H1 (cell line): ENCODE measurements around the gene FOXN3. TPM values are rescaled to one million over a fixed set of nuclear protein-coding genes. Genes with fewer than 3 reads are reported as not detected.

Experiments
- CTCF ChIA-PET: fragments of 300-600 bp; sonication (Branson Sonifier 250); formaldehyde crosslinking; loops from one replicate; lab custom pipeline; 2021; ENCODE audit not compliant: partially characterized antibody; lab: Charles Lee
- POLR2A ChIA-PET: fragments of 300-600 bp; sonication (Branson Sonifier 250); formaldehyde crosslinking; loops from one replicate; lab custom pipeline; 2021; ENCODE audit warnings: inconsistent platforms; ENCODE audit not compliant: partially characterized antibody; lab: Charles Lee
- DNase-seq, 2 experiments: peaks; one replicate each; pipeline versions ENCODE4 v3.0.0 to v3.0.0-alpha.2; 2010 to 2022; ENCODE audit warnings: low spot score in 2 of 2, low read depth in 1 of 2, mixed read lengths in 1 of 2
- FAIRE-seq: peaks from 2 replicates; lab custom pipeline; 2011; peaks lifted over from hg19 to GRCh38; lab: Jason Lieb, UNC
- H2AFZ ChIP-seq: 2 replicates; pipeline ENCODE4 v1.8.1; 2012; ENCODE audit warnings: low read length, inconsistent platforms
- H2AK5ac ChIP-seq: 2 replicates; pipeline ENCODE4 v1.6.1; 2013; ENCODE audit warnings: low read depth, low read length
- H2BK120ac ChIP-seq: replicated peaks from 2 replicates; pipeline ENCODE3; 2013; ENCODE audit warnings: low read depth, low read length, inconsistent platforms
- H2BK12ac ChIP-seq: 2 replicates; pipeline ENCODE4 v1.6.1; 2013; ENCODE audit warnings: low read depth, low read length
- H2BK15ac ChIP-seq: 2 replicates; pipeline ENCODE4 v1.6.1; 2013; ENCODE audit warnings: low read length
- H2BK20ac ChIP-seq: 2 replicates; pipeline ENCODE4 v1.6.1; 2013; ENCODE audit warnings: low read length
- H2BK5ac ChIP-seq: 2 replicates; pipeline ENCODE4 v1.6.1; 2013; ENCODE audit warnings: low read depth, low read length
- H3K14ac ChIP-seq: 2 replicates; pipeline ENCODE4 v1.6.1; 2013; ENCODE audit warnings: inconsistent platforms; ENCODE audit not compliant: insufficient read length
- H3K18ac ChIP-seq: 2 replicates; pipeline ENCODE4 v1.6.1; 2013; ENCODE audit warnings: low read length; ENCODE audit errors: extremely low read depth
- H3K23ac ChIP-seq: 2 replicates; pipeline ENCODE4 v1.6.1; 2013; ENCODE audit warnings: inconsistent platforms; ENCODE audit not compliant: insufficient read length
- H3K23me2 ChIP-seq: 2 replicates; pipeline ENCODE4 v1.6.1; 2013; ENCODE audit warnings: low read depth, low read length
- H3K27ac ChIP-seq: 2 replicates; pipeline ENCODE4 v1.6.1; 2011; ENCODE audit warnings: low read depth, low read length, inconsistent platforms
- H3K27me3 ChIP-seq, 4 experiments: replicated peaks in 1 of 4; 1 replicate in 1 of 4; 2 replicates in 3 of 4; pipeline versions ENCODE4 v1.6.1 to v1.8.1; 2011 to 2013; ENCODE audit warnings: low read length in 3 of 4, mild to moderate bottlenecking in 3 of 4, inconsistent platforms in 2 of 4, mixed read lengths in 2 of 4, moderate library complexity in 1 of 4; ENCODE audit not compliant: control insufficient read depth in 3 of 4, insufficient read depth in 3 of 4; ENCODE audit errors: extremely low read depth in 1 of 4
- H3K36me3 ChIP-seq, 4 experiments: 2 replicates each; pipeline versions ENCODE4 v1.6.1 to v1.8.1; 2011 to 2013; ENCODE audit warnings: mild to moderate bottlenecking in 4 of 4, low read length in 3 of 4, moderate library complexity in 2 of 4, control low read depth in 1 of 4, inconsistent platforms in 1 of 4; ENCODE audit not compliant: insufficient read depth in 4 of 4, control insufficient read depth in 2 of 4
- H3K4ac ChIP-seq: replicated peaks from 2 replicates; pipeline ENCODE3; 2013; ENCODE audit warnings: low read length, low read depth, mixed read lengths, inconsistent platforms; ENCODE audit not compliant: insufficient read length
- H3K4me1 ChIP-seq, 4 experiments: replicated peaks in 1 of 4; 1 replicate in 1 of 4; 2 replicates in 3 of 4; pipeline versions ENCODE4 v1.6.1 to v1.8.1; 2011 to 2013; ENCODE audit warnings: low read length in 3 of 4, inconsistent platforms in 2 of 4, mixed read lengths in 1 of 4; ENCODE audit not compliant: insufficient read depth in 4 of 4, control insufficient read depth in 3 of 4
- H3K4me2 ChIP-seq, 2 experiments: 2 replicates each; pipeline versions ENCODE4 v1.6.1 to v1.8.1; 2011 to 2013; ENCODE audit warnings: low read depth in 2 of 2, low read length in 2 of 2, control low read depth in 1 of 2, inconsistent platforms in 1 of 2, mild to moderate bottlenecking in 1 of 2; ENCODE audit not compliant: insufficient read depth in 1 of 2
- H3K4me3 ChIP-seq, 4 experiments: fragments of 200-600, 300-600 bp in 1 of 4; sonication (generic), shearing (Covaris generic), sonication (Bioruptor Twin) in 1 of 4; 2 replicates each; pipeline versions ENCODE4 v1.5.1 to v1.8.1; 2011 to 2016; ENCODE audit warnings: low read length in 4 of 4, low read depth in 3 of 4, control low read depth in 2 of 4, inconsistent platforms in 2 of 4, mild to moderate bottlenecking in 2 of 4, mixed read lengths in 1 of 4, moderate library complexity in 1 of 4; ENCODE audit not compliant: insufficient read depth in 2 of 4; ENCODE audit errors: extremely low read depth in 1 of 4
- H3K56ac ChIP-seq: replicated peaks from 2 replicates; pipeline ENCODE3; 2013; ENCODE audit warnings: low read depth, mild to moderate bottlenecking, mixed read lengths, low read length, inconsistent platforms; ENCODE audit not compliant: insufficient read length
- H3K79me1 ChIP-seq: 2 replicates; pipeline ENCODE4 v1.6.1; 2013; ENCODE audit warnings: low read depth, low read length, control low read depth
- H3K79me2 ChIP-seq, 2 experiments: 2 replicates each; pipeline versions ENCODE4 v1.6.1 to v1.8.1; 2012 to 2013; ENCODE audit warnings: low read length in 2 of 2, mild to moderate bottlenecking in 2 of 2, inconsistent platforms in 1 of 2; ENCODE audit not compliant: insufficient read depth in 2 of 2, control insufficient read depth in 1 of 2
- H3K9ac ChIP-seq, 4 experiments: replicated peaks in 1 of 4; 1 replicate in 1 of 4; 2 replicates in 3 of 4; pipeline versions ENCODE4 v1.6.1 to v1.8.1; 2011 to 2013; ENCODE audit warnings: low read depth in 3 of 4, low read length in 3 of 4, control low read depth in 2 of 4, mild to moderate bottlenecking in 2 of 4, moderate library complexity in 2 of 4, inconsistent platforms in 1 of 4; ENCODE audit errors: extremely low read depth in 1 of 4
- H3K9me3 ChIP-seq, 2 experiments: 2 replicates each; pipeline versions ENCODE4 v1.6.1 to v1.8.1; 2012 to 2013; ENCODE audit warnings: mild to moderate bottlenecking in 2 of 2, moderate library complexity in 2 of 2, control low read depth in 1 of 2, inconsistent platforms in 1 of 2, low read depth in 1 of 2, low read length in 1 of 2, mixed read lengths in 1 of 2; ENCODE audit not compliant: insufficient read depth in 2 of 2
- H4K20me1 ChIP-seq, 2 experiments: replicated peaks in 1 of 2; 2 replicates each; pipeline versions ENCODE3 to v1.8.1; 2011 to 2013; ENCODE audit warnings: inconsistent platforms in 2 of 2, low read length in 2 of 2, mild to moderate bottlenecking in 1 of 2; ENCODE audit not compliant: insufficient read depth in 2 of 2, control insufficient read depth in 1 of 2
- H4K5ac ChIP-seq: 2 replicates; pipeline ENCODE4 v1.6.1; 2013; ENCODE audit warnings: low read length, low read depth, mixed read lengths, inconsistent platforms; ENCODE audit not compliant: insufficient read length
- H4K8ac ChIP-seq: 2 replicates; pipeline ENCODE4 v1.8.0; 2013; ENCODE audit warnings: mild to moderate bottlenecking, moderate library complexity, low read length, inconsistent platforms; ENCODE audit not compliant: insufficient read depth; ENCODE audit errors: extremely low read depth
- H4K91ac ChIP-seq: replicated peaks from 2 replicates; pipeline ENCODE3; 2013; ENCODE audit warnings: low read length, mixed read lengths, inconsistent platforms; ENCODE audit not compliant: insufficient read length
- BACH1 ChIP-seq: IDR thresholded peaks from 2 replicates; pipeline ENCODE4 v1.6.1; 2012; ENCODE audit warnings: low read length, improper control_type of control experiment
- CTCF ChIP-seq, 3 experiments: IDR thresholded peaks; 1 replicate in 2 of 3; 2 replicates in 1 of 3; pipeline versions ENCODE4 v1.5.1 to v1.6.1; 2011; ENCODE audit warnings: low read length in 3 of 3, mild to moderate bottlenecking in 3 of 3, inconsistent platforms in 2 of 3, low read depth in 1 of 3, moderate library complexity in 1 of 3; ENCODE audit not compliant: insufficient read depth in 1 of 3; ENCODE audit errors: control extremely low read depth in 1 of 3
- EGR1 ChIP-seq: IDR thresholded peaks from 2 replicates; pipeline ENCODE4 v1.6.1; 2011; ENCODE audit warnings: low read depth, low read length, borderline replicate concordance
- GTF2F1 ChIP-seq: IDR thresholded peaks from 2 replicates; pipeline ENCODE4 v1.6.1; 2012; ENCODE audit warnings: low read depth, low read length, improper control_type of control experiment, borderline replicate concordance
- HDAC6 ChIP-seq: IDR thresholded peaks from one replicate; pipeline ENCODE4 v1.7.1; 2012; ENCODE audit warnings: low read depth, mild to moderate bottlenecking, inconsistent platforms, low read length, moderate library complexity
- KDM5A ChIP-seq: fragments of 200-600 bp; IDR thresholded peaks from 2 replicates; pipeline ENCODE4 v1.7.1; 2012; ENCODE audit warnings: mild to moderate bottlenecking, low read length, inconsistent platforms, mixed read lengths
- RBBP5 ChIP-seq: IDR thresholded peaks from 2 replicates; pipeline ENCODE4 v1.7.1; 2012; ENCODE audit warnings: low read depth, mild to moderate bottlenecking, inconsistent platforms, low read length, moderate library complexity, borderline replicate concordance
- RFX5 ChIP-seq: IDR thresholded peaks from 2 replicates; pipeline ENCODE4 v1.6.1; 2011; ENCODE audit warnings: low read depth, low read length, improper control_type of control experiment, borderline replicate concordance
- RNF2 ChIP-seq: fragments of 200-900, 300-1000 bp; sonication (generic); IDR thresholded peaks from 2 replicates; pipeline ENCODE4 v1.7.1; 2016; ENCODE audit warnings: borderline replicate concordance, low read depth, mild to moderate bottlenecking, antibody characterized with exemption, low read length; ENCODE audit not compliant: poor library complexity, severe bottlenecking; ENCODE audit errors: missing control alignments
- SAP30 ChIP-seq: fragments of 300-600 bp; sonication (generic); IDR thresholded peaks from 2 replicates; pipeline ENCODE4 v1.7.1; 2012; ENCODE audit warnings: low read length, moderate library complexity, mild to moderate bottlenecking, inconsistent platforms; ENCODE audit not compliant: insufficient read depth, insufficient replicate concordance
- SP4 ChIP-seq: IDR thresholded peaks from 2 replicates; pipeline ENCODE4 v1.6.1; 2012; ENCODE audit warnings: low read length, inconsistent platforms
- TCF12 ChIP-seq: IDR thresholded peaks from 2 replicates; pipeline ENCODE4 v1.6.1; 2011; ENCODE audit warnings: low read depth, mild to moderate bottlenecking, low read length
- WGBS, 2 experiments: shearing (Covaris generic) in 1 of 2; methylation state at CpG; one replicate each; pipeline versions ENCODE4 v1.1.6 to v1.1.7; 2013 to 2015; ENCODE audit warnings: low lambda C conversion rate in 2 of 2, mixed read lengths in 2 of 2, inconsistent platforms in 1 of 2, low coverage in 1 of 2, missing lambda C conversion rate in 1 of 2; ENCODE audit not compliant: insufficient replicate concordance in 2 of 2, insufficient coverage in 1 of 2, insufficient read length in 1 of 2; ENCODE audit errors: extremely low coverage in 1 of 2, missing lambda C conversion rate in 1 of 2; 5-methylcytosine and 5-hydroxymethylcytosine counted together
- polyA plus RNA-seq, 7 experiments: library from polyadenylated mRNA; depleted of rRNA in 3 of 7; stranded (reverse) in 5 of 7; unstranded in 2 of 7; fragments of >200 nt in 5 of 7; fragments of 200-250 nt in 2 of 7; gene quantifications; 1 replicate in 5 of 7; 2 replicates in 1 of 7; 4 replicates in 1 of 7; pipeline versions ENCODE4 v1.2.1 to v1.2.3, GENCODE V29; 2011 to 2013; ENCODE audit warnings: missing spikeins in 2 of 7, mixed read lengths in 2 of 7
- total RNA-seq: library from RNA; stranded (reverse); fragmentation: NEBNext Ultra II Directional; extraction: Animal tissue kit (Norgen Biotek cat#: 25700); gene quantifications from 2 replicates; pipeline ENCODE4 v1.2.1, GENCODE V29; 2021

The FOXN3 gene
- total and polyA plus RNA-seq, 2 of the 8 experiments (the other 6 are each of a cell fraction or from before 2014, with no cell fraction given): 52.6 to 178 TPM

DNA sequence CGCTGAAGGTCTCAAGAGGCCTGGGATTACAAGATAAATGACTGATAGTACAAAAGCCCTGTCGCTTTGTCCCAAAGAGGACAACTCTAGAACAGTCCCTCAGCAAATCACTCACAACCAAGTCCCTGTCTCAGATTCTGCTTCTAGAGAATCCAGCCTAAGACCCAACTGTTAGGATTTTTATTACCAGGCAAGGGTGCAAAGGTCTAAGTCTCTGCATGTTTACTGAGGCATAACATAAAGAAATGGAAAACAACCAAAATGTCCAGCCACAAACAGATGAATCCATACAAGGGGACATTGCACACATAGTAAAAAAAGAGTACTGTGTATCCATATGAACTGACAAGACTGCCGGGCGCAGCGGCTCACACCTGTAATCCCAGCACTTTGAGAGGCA lies 104.1 kb downstream of the FOXN3 start:
- H2BK12ac ChIP-seq: no peak overlapping the region
- no peak overlapping the region for H3K9ac ChIP-seq
- no peak overlapping the region for H3K4me3 ChIP-seq
- H3K79me2 ChIP-seq: peaks cover 0 to 81% of the 10 kb centered on the region in 2 experiments; a peak in 3 of 4 replicates
- peaks cover 0 to 14% (median 5%) of the 10 kb centered on the region in 4 experiments; a peak in 4 of 8 replicates for H3K36me3 ChIP-seq
- H2AFZ ChIP-seq: no peak overlapping the region
- H4K5ac ChIP-seq: no peak overlapping the region
- H4K8ac ChIP-seq: no peak overlapping the region
- H4K91ac ChIP-seq: no peak overlapping the region
- H3K14ac ChIP-seq: no peak overlapping the region
- H3K9me3 ChIP-seq: no peaks in the 10 kb centered on the region
- H2BK15ac ChIP-seq: no peak overlapping the region
- H3K4me2 ChIP-seq: no peak overlapping the region
- H3K56ac ChIP-seq: no peak overlapping the region
- H3K4me1 ChIP-seq: peaks cover 4 to 22% (median 15%) of the 10 kb centered on the region in 4 experiments
- peaks cover 12% of the 10 kb centered on the region for H3K79me1 ChIP-seq
- 88% methylated on average over 5 of the region's 5 CpGs; no CpG with 5 or more reads in 1 of the 2 experiments for WGBS, 2 experiments
- H2BK120ac ChIP-seq: no peak overlapping the region
- no peak overlapping the region for H2BK20ac ChIP-seq
- H3K18ac ChIP-seq: no peak overlapping the region
- H2AK5ac ChIP-seq: no peak overlapping the region
- ChIA-PET POLR2A (no interaction called here), CTCF (no interaction called here)
- no peaks in the 10 kb centered on the region for H3K27me3 ChIP-seq
- DNase-seq (no peak), FAIRE-seq (no peak)
- H3K23ac ChIP-seq: no peak overlapping the region
- no peak overlapping the region for H3K4ac ChIP-seq
- no peak overlapping the region for H2BK5ac ChIP-seq
- H3K27ac ChIP-seq: no peak overlapping the region
- H3K23me2 ChIP-seq: no peaks in the 10 kb centered on the region; the same call in 1 of the 2 replicates
- H4K20me1 ChIP-seq: peaks cover 7% of the 10 kb centered on the region in 2 experiments
- TF ChIP-seq BACH1 (no peak), GTF2F1 (no peak), SP4 (no peak), RFX5 (no peak), CTCF (IDR thresholded peaks at IDR 0.05; ENCODE audit: control extremely low read depth in 1 of 3, insufficient read depth in 1 of 3, low read depth in 1 of 3, low read length in 3 of 3) (no peak), RNF2 (no peak), KDM5A (no peak), HDAC6 (no peak), EGR1 (no peak), SAP30 (no peak), TCF12 (no peak), RBBP5 (no peak)
